22Rv1 (cell line): ENCODE results near the gene CAMK2B.

Experiments
- CTCF ChIP-seq: fragments of 450-650 bp; IDR thresholded peaks from 2 replicates; pipeline ENCODE4 v1.5.1; 2017; ENCODE audit warnings: mild to moderate bottlenecking
- ZFX ChIP-seq: fragments of 450-650 bp; IDR thresholded peaks from 2 replicates; pipeline ENCODE4 v1.6.1; 2017; ENCODE audit warnings: antibody characterized with exemption, borderline replicate concordance

- TF ChIP-seq CTCF (no peak), ZFX (no peak)
Observed at GRCh38 chr7:44176486-44176885, 148.9 kb downstream of the CAMK2B start.
